ENCODE data around the gene TLR7.
A peak's percentile ranks its signal among the peaks of the same experiment; 100 is the strongest.

Gene TLR7

DNA sequence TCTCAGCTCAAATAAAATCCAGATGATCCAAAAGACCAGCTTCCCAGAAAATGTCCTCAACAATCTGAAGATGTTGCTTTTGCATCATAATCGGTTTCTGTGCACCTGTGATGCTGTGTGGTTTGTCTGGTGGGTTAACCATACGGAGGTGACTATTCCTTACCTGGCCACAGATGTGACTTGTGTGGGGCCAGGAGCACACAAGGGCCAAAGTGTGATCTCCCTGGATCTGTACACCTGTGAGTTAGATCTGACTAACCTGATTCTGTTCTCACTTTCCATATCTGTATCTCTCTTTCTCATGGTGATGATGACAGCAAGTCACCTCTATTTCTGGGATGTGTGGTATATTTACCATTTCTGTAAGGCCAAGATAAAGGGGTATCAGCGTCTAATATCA, 20.9 kb downstream of the TLR7 start:
- H3K36me3 ChIP-seq (ENCODE audit: control insufficient read depth, insufficient read depth, low read length), result no peaks in the 10 kb centered on the region
- H3K27me3 ChIP-seq (replicated peaks; ENCODE audit: control insufficient read depth, insufficient read depth, low read length, poor library complexity, severe bottlenecking), result no peaks in the 10 kb centered on the region
- H3K4me1 ChIP-seq (ENCODE audit: control insufficient read depth, insufficient read depth, low read length, poor library complexity, severe bottlenecking), result no peaks in the 10 kb centered on the region
- H3K4me3 ChIP-seq (ENCODE audit: insufficient read depth, low read depth, low read length, poor library complexity, severe bottlenecking), result no peak overlapping the region
- DNase-seq, result no peak
- H3K27ac ChIP-seq (ENCODE audit: insufficient read depth, low read length, poor library complexity, severe bottlenecking), result no peak overlapping the region
- H3K9me3 ChIP-seq (ENCODE audit: control insufficient read depth, low read length), result no peaks in the 10 kb centered on the region

DNA sequence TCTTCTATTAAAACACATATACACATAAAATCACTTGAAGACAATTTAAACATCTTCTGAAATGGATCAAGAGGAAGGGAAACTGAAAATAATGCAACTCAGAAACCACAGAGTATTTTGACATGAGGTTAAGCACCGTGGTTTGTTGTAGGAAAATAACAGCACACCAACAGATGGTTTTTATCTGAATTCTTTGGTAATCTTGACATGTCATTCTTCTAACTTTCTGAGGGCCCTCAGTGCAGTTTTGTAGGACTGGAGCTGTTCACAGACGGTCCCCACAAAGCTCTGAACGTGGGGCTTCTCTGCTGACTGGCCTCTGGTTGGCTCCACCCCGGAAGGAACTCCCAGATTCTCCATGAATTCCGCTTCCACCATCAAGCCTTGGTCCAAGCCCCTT, 23.6 kb downstream of the TLR7 start:
- no peak for DNase-seq
- Histone ChIP-seq H3K4me3 (ENCODE audit: insufficient read depth, low read depth, low read length, poor library complexity, severe bottlenecking) (no peak overlapping the region), H3K27me3 (replicated peaks; ENCODE audit: control insufficient read depth, insufficient read depth, low read length, poor library complexity, severe bottlenecking) (no peaks in the 10 kb centered on the region), H3K9me3 (ENCODE audit: control insufficient read depth, low read length) (no peaks in the 10 kb centered on the region), H3K36me3 (ENCODE audit: control insufficient read depth, insufficient read depth, low read length) (no peaks in the 10 kb centered on the region), H3K27ac (ENCODE audit: insufficient read depth, low read length, poor library complexity, severe bottlenecking) (no peak overlapping the region), H3K4me1 (ENCODE audit: control insufficient read depth, insufficient read depth, low read length, poor library complexity, severe bottlenecking) (no peaks in the 10 kb centered on the region)

DNA sequence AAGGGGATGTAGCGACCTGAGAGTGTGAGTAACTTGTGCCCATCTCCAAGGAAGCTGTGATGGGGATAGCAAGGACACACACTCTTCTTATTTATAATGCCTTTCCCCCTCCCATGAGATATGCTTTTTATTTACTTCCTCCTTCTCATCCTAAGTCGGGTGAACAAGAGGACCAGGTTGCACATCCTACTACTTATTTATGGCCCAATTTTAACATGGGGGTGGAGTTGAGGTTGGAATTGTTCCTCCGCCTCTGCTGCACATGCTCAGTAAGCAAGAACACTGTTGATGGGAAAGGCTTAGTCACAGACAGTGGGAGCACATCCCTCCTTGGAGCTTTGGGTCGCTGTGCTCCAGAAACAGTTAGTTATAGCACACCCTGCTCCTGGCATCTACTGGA, 24.3 kb downstream of the TLR7 start:
- Histone ChIP-seq H3K4me3 (ENCODE audit: insufficient read depth, low read depth, low read length, poor library complexity, severe bottlenecking) (no peak overlapping the region), H3K36me3 (ENCODE audit: control insufficient read depth, insufficient read depth, low read length) (no peaks in the 10 kb centered on the region), H3K9me3 (ENCODE audit: control insufficient read depth, low read length) (no peaks in the 10 kb centered on the region), H3K4me1 (ENCODE audit: control insufficient read depth, insufficient read depth, low read length, poor library complexity, severe bottlenecking) (no peaks in the 10 kb centered on the region), H3K27me3 (replicated peaks; ENCODE audit: control insufficient read depth, insufficient read depth, low read length, poor library complexity, severe bottlenecking) (no peaks in the 10 kb centered on the region), H3K27ac (ENCODE audit: insufficient read depth, low read length, poor library complexity, severe bottlenecking) (no peak overlapping the region)
- no peak for DNase-seq

DNA sequence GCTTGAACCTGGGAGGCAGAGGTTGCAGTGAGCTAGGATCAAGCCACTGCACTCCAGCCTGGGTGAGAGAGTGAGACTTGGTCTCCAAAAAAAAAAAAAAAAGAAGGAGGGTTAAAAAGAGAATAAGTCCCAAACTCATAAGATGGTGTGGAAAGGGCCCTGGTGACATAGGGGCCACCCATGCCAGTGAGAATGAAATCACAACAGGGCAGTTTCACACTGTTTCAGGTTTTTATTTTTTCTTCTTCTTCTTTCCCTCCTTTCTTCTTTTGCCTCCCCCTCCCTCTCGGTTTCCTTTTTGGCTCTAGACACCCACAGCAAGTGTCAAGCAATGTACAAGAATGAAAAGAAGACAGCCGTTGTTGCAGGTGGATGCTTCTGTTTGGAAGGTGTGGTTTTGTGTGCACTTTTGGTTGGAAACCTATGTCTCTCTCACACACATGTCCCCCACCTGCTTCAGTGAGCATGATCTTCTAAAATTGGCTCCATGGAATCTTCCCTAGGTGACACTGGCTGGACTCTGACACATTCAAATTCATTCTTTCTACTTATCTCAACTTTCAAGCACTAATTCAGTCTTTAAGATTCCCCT, 25.1 kb downstream of the TLR7 start:
- Histone ChIP-seq H3K27me3 (replicated peaks; ENCODE audit: control insufficient read depth, insufficient read depth, low read length, poor library complexity, severe bottlenecking) (no peaks in the 10 kb centered on the region), H3K27ac (ENCODE audit: insufficient read depth, low read length, poor library complexity, severe bottlenecking) (no peak overlapping the region), H3K36me3 (ENCODE audit: control insufficient read depth, insufficient read depth, low read length) (no peaks in the 10 kb centered on the region), H3K4me1 (ENCODE audit: control insufficient read depth, insufficient read depth, low read length, poor library complexity, severe bottlenecking) (no peaks in the 10 kb centered on the region), H3K9me3 (ENCODE audit: control insufficient read depth, low read length) (no peaks in the 10 kb centered on the region), H3K4me3 (ENCODE audit: insufficient read depth, low read depth, low read length, poor library complexity, severe bottlenecking) (no peak overlapping the region)
- DNase-seq, result no peak

DNA sequence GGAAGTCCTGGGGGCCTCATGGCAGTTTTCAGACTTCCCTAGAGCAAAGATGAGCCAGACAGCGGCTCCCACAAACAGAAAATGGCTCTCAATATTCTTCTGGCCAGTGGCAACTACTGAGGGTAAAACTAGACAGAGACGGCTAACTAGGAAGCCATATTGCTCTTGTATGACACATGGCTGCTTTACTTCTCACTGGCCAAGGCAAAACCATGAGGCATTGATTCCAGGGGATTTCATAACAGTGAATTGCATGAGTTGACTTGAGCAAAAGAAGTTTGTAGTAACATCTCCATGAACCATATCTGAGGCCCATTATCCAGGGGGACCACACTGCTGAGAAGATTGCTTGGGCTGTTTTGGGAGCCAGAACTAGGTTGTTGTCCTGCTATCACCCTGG, 25.8 kb downstream of the TLR7 start:
- Histone ChIP-seq H3K36me3 (ENCODE audit: control insufficient read depth, insufficient read depth, low read length) (no peaks in the 10 kb centered on the region), H3K27ac (ENCODE audit: insufficient read depth, low read length, poor library complexity, severe bottlenecking) (no peak overlapping the region), H3K4me3 (ENCODE audit: insufficient read depth, low read depth, low read length, poor library complexity, severe bottlenecking) (no peak overlapping the region), H3K4me1 (ENCODE audit: control insufficient read depth, insufficient read depth, low read length, poor library complexity, severe bottlenecking) (no peaks in the 10 kb centered on the region), H3K27me3 (replicated peaks; ENCODE audit: control insufficient read depth, insufficient read depth, low read length, poor library complexity, severe bottlenecking) (no peaks in the 10 kb centered on the region), H3K9me3 (ENCODE audit: control insufficient read depth, low read length) (no peaks in the 10 kb centered on the region)
- no peak for DNase-seq

DNA sequence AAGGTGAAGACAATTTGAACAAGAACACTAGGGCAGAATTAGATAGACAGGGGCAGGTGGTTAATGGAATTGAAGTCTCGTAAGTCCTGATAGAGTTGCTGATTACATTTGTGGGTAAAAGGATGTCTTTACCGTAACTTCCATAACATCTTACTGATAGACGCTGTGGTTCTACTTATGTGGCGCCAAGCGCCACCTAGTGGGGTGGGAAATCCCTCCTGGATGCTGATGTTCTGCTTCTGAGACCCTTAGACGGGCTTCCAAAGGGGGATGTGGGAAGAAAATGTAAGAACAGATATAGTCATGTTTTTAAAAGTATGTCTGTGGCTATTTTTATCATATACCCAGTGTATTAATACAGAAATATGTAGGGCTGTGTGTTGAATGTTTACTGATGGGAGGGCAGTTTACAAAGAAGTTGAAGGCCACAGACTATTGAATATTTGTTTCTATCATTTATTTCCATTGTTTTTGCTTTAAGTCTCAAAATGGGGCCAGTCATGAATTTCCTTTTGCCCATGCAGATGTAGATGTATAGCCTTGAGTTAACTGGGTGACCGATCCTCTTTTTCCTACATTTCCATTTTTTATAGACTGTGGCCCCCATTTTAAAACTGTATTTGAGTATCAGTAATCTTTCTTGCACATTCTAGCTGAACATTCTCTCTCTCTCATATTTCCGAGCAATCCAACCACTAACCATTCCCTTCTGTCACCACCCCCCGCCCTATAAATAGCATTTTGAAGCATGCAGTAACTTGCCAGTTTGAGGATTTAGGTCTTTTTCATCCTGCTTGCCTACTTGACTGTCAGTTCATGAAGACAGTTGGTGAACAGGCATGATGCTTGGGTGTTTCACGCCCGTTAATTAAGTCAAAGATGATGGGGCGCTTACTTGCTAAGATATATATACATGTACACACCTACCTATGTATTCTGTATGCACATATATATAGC, 27.5 kb downstream of the TLR7 start:
- H3K27ac ChIP-seq (ENCODE audit: insufficient read depth, low read length, poor library complexity, severe bottlenecking), result no peak overlapping the region
- DNase-seq, result peak in 1 of 3 donors; percentile 1
- H3K4me3 ChIP-seq (ENCODE audit: insufficient read depth, low read depth, low read length, poor library complexity, severe bottlenecking), result no peak overlapping the region
- no peaks in the 10 kb centered on the region for H3K9me3 ChIP-seq (ENCODE audit: control insufficient read depth, low read length)
- no peaks in the 10 kb centered on the region for H3K36me3 ChIP-seq (ENCODE audit: control insufficient read depth, insufficient read depth, low read length)
- H3K4me1 ChIP-seq (ENCODE audit: control insufficient read depth, insufficient read depth, low read length, poor library complexity, severe bottlenecking), result no peaks in the 10 kb centered on the region
- no peaks in the 10 kb centered on the region for H3K27me3 ChIP-seq (replicated peaks; ENCODE audit: control insufficient read depth, insufficient read depth, low read length, poor library complexity, severe bottlenecking)

DNA sequence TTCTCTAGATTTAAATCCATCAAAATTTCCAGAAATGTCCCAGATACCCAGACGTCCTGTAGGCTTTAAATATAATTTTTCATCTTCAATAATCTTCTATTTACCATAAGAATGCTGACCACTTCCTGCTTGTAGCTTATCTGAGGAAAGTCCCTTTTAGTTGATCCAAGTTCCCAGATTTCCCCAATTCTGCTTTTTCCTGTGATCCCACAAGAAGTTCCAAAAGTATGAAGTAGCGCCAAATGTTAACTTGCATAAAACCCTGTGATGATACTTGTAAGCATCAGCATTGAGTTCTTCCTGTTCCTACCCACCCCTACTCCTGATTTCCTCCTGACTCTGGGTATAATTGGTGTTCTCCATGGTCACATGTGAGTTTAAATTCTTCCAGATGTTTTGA, 29.0 kb downstream of the TLR7 start:
- Histone ChIP-seq H3K4me3 (ENCODE audit: insufficient read depth, low read depth, low read length, poor library complexity, severe bottlenecking) (no peak overlapping the region), H3K36me3 (ENCODE audit: control insufficient read depth, insufficient read depth, low read length) (no peaks in the 10 kb centered on the region), H3K27me3 (replicated peaks; ENCODE audit: control insufficient read depth, insufficient read depth, low read length, poor library complexity, severe bottlenecking) (no peaks in the 10 kb centered on the region), H3K4me1 (ENCODE audit: control insufficient read depth, insufficient read depth, low read length, poor library complexity, severe bottlenecking) (no peaks in the 10 kb centered on the region), H3K9me3 (ENCODE audit: control insufficient read depth, low read length) (no peaks in the 10 kb centered on the region), H3K27ac (ENCODE audit: insufficient read depth, low read length, poor library complexity, severe bottlenecking) (no peak overlapping the region)
- DNase-seq, result no peak

DNA sequence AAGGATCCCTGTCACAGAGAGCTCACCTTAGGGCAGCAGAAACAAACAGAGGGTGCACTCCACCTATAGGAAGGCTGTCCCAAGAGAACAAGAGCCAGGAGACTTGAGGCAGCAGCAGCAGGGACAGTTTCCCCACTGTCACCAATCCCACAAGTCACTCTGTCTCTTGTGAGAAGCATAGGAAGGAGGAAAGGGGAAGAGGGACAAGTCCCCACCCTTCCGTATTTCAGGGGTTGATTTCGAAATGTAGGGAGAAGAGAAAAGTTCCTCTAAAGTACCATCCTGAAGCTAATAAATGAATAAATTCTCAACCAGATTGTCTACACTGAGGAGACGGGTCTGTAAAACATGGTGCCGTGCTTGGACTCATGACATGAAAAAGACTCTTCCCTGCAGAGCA, 30.1 kb downstream of the TLR7 start:
- Histone ChIP-seq H3K4me1 (ENCODE audit: control insufficient read depth, insufficient read depth, low read length, poor library complexity, severe bottlenecking) (no peaks in the 10 kb centered on the region), H3K27ac (ENCODE audit: insufficient read depth, low read length, poor library complexity, severe bottlenecking) (no peak overlapping the region), H3K36me3 (ENCODE audit: control insufficient read depth, insufficient read depth, low read length) (no peaks in the 10 kb centered on the region), H3K9me3 (ENCODE audit: control insufficient read depth, low read length) (no peaks in the 10 kb centered on the region), H3K27me3 (replicated peaks; ENCODE audit: control insufficient read depth, insufficient read depth, low read length, poor library complexity, severe bottlenecking) (no peaks in the 10 kb centered on the region), H3K4me3 (ENCODE audit: insufficient read depth, low read depth, low read length, poor library complexity, severe bottlenecking) (no peak overlapping the region)
- DNase-seq, result no peak

DNA sequence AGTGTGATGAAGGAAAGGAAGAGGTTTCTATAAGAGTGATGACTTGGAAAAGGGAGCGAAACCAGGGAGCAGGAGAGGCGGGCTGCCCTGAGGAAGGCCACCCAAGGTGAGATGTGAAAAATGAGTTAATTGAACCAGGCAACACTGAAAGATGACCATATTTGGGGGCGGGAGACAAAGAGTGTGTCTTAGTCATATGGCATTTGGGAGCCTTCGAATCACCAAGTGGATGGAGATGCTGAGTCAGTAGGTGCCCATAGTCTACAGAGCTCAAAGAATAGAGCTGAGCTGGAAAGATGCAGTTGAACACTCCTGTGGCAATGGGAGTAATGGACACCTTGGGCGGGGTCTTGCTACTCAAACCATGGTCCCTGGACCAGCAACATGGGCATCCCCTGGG, 31.2 kb downstream of the TLR7 start:
- DNase-seq, result no peak
- Histone ChIP-seq H3K36me3 (ENCODE audit: control insufficient read depth, insufficient read depth, low read length) (no peaks in the 10 kb centered on the region), H3K27ac (ENCODE audit: insufficient read depth, low read length, poor library complexity, severe bottlenecking) (no peak overlapping the region), H3K9me3 (ENCODE audit: control insufficient read depth, low read length) (no peaks in the 10 kb centered on the region), H3K4me3 (ENCODE audit: insufficient read depth, low read depth, low read length, poor library complexity, severe bottlenecking) (no peak overlapping the region), H3K4me1 (ENCODE audit: control insufficient read depth, insufficient read depth, low read length, poor library complexity, severe bottlenecking) (no peaks in the 10 kb centered on the region), H3K27me3 (replicated peaks; ENCODE audit: control insufficient read depth, insufficient read depth, low read length, poor library complexity, severe bottlenecking) (no peaks in the 10 kb centered on the region)

DNA sequence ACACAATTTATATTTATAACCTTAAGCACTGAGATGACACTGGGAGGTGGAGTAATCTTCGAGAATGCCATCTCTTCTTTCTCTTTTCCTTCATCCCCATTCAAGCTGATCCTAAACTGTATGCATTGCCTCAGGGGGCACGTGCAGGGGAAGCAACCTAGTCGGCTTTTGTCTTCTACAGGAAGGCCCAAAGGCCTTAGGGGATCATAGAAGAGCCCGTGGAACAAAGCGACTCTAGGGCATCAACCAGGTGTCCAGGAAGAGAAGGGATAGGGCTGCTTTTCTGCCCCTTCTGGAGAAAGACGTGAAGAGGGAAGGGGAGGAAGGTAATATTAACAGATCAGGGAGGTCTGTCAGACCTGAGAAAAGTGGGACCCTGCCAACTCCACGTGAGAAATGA, 32.6 kb downstream of the TLR7 start:
- no peaks in the 10 kb centered on the region for H3K36me3 ChIP-seq (ENCODE audit: control insufficient read depth, insufficient read depth, low read length)
- DNase-seq, result no peak
- H3K27me3 ChIP-seq (replicated peaks; ENCODE audit: control insufficient read depth, insufficient read depth, low read length, poor library complexity, severe bottlenecking), result no peaks in the 10 kb centered on the region
- no peak overlapping the region for H3K4me3 ChIP-seq (ENCODE audit: insufficient read depth, low read depth, low read length, poor library complexity, severe bottlenecking)
- H3K9me3 ChIP-seq (ENCODE audit: control insufficient read depth, low read length), result no peaks in the 10 kb centered on the region
- H3K4me1 ChIP-seq (ENCODE audit: control insufficient read depth, insufficient read depth, low read length, poor library complexity, severe bottlenecking), result no peaks in the 10 kb centered on the region
- H3K27ac ChIP-seq (ENCODE audit: insufficient read depth, low read length, poor library complexity, severe bottlenecking), result no peak overlapping the region

Measured in effector memory CD4-positive, alpha-beta T cell (primary cell).